ENCODE data around the gene ATAD2B. TPM values are rescaled to one million over a fixed set of nuclear protein-coding genes. Genes with fewer than 3 reads are reported as not detected.

ATAD2B gene
- total RNA-seq (2021) (27.9 and 28.5 TPM in 2 replicates), Bru-seq, nascent RNA (percentile 87 among the genes with signal in this experiment), BruChase-seq, experiment 1, labeled RNA remaining after a 2-hour chase (percentile 81 among the genes with signal in this experiment), BruChase-seq, experiment 2, labeled RNA remaining after a 6-hour chase (percentile 75 among the genes with signal in this experiment)
- long read RNA-seq, full-length matches to known transcripts, result 4 of 14 reads
- long read RNA-seq, partial matches to known transcripts, result 3 of 14 reads
- long read RNA-seq, other reads (novel, unspliced or antisense), result 7 of 14 reads

- Histone ChIP-seq H3K4me3 (ENCODE audit: low read depth, low read length, poor library complexity, severe bottlenecking) (peak within 1 kb of the TSS; percentile 99), H3K4me1 (ENCODE audit: insufficient read depth, low read length, poor library complexity, severe bottlenecking) (peaks cover 10% of the 10 kb centered on the region), H3K27me3 (replicated peaks; ENCODE audit: insufficient read depth, low read depth, low read length, poor library complexity) (no peaks in the 10 kb centered on the region), H3K9me3 (ENCODE audit: low read depth, low read length, poor library complexity, severe bottlenecking) (no peaks in the 10 kb centered on the region), H3K27ac (ENCODE audit: low read depth, low read length, poor library complexity, severe bottlenecking) (peak within 1 kb of the TSS; percentile 99), H3K36me3 (ENCODE audit: insufficient read depth, low read length, poor library complexity, severe bottlenecking) (no peaks in the 10 kb centered on the region)
- POLR2A ChIA-PET (ENCODE audit: low non-redundant PET), result interaction anchor here (0.5 to 1.2 kb wide), 8 partner anchors 13 to 433 kb away, joined by 3 to 13 read pairs (median 3); no protein-coding TSS in a partner anchor
- BruUV-seq (replicated peaks), result no TSS peak
- peak; percentile 97 for DNase-seq (ENCODE audit: low spot score)
- intact Hi-C loops (cut with micrococcal nuclease; ENCODE audit: unreplicated experiment), result loop anchor here (1.0 to 5.0 kb wide), 2 partner anchors 103 to 155 kb away; partner anchors contain the start of gene TP53I3
- no peak for TF ChIP-seq EZH2 (IDR thresholded peaks at IDR 0.05; ENCODE audit: borderline replicate concordance, low read depth, low read length, poor library complexity, severe bottlenecking)
- TF ChIP-seq CTCF (conservative IDR thresholded peaks at IDR 0.05; ENCODE audit: low read depth, low read length), result peak; percentile 77
- CTCF ChIA-PET, result interaction anchor here (0.6 to 1.7 kb wide), 11 partner anchors 15 to 713 kb away, joined by 3 to 10 read pairs (median 4); partner anchors contain the start of genes SF3B6 and TP53I3
Observed at GRCh38 chr2:23926750-23927571, at the start of gene ATAD2B. Gene ATAD2B, minus strand, starts transcription at chr2:23927123. Its CDS starts 353 bp downstream, at chr2:23926770.

- BruUV-seq (replicated peaks), result no TSS peak
- Histone ChIP-seq H3K27ac (ENCODE audit: low read depth, low read length, poor library complexity, severe bottlenecking) (no peak overlapping the region), H3K9me3 (ENCODE audit: low read depth, low read length, poor library complexity, severe bottlenecking) (no peaks in the 10 kb centered on the region), H3K4me3 (ENCODE audit: low read depth, low read length, poor library complexity, severe bottlenecking) (no peak overlapping the region), H3K27me3 (replicated peaks; ENCODE audit: insufficient read depth, low read depth, low read length, poor library complexity) (no peaks in the 10 kb centered on the region), H3K4me1 (ENCODE audit: insufficient read depth, low read length, poor library complexity, severe bottlenecking) (no peaks in the 10 kb centered on the region), H3K36me3 (ENCODE audit: insufficient read depth, low read length, poor library complexity, severe bottlenecking) (no peaks in the 10 kb centered on the region)
- ChIA-PET CTCF (no interaction called here), POLR2A (ENCODE audit: low non-redundant PET) (no interaction called here)
- intact Hi-C loops (cut with micrococcal nuclease; ENCODE audit: unreplicated experiment), result no loop called here
- no peak for TF ChIP-seq CTCF (conservative IDR thresholded peaks at IDR 0.05; ENCODE audit: low read depth, low read length)
- TF ChIP-seq EZH2 (IDR thresholded peaks at IDR 0.05; ENCODE audit: borderline replicate concordance, low read depth, low read length, poor library complexity, severe bottlenecking), result no peak
- no peak for DNase-seq (ENCODE audit: low spot score)
Observed at GRCh38 chr2:23967846-23968245, 40.9 kb upstream of the ATAD2B start.

- Histone ChIP-seq H3K4me3 (ENCODE audit: low read depth, low read length, poor library complexity, severe bottlenecking) (no peak overlapping the region), H3K36me3 (ENCODE audit: insufficient read depth, low read length, poor library complexity, severe bottlenecking) (peaks cover under 1% of the 10 kb centered on the region), H3K27ac (ENCODE audit: low read depth, low read length, poor library complexity, severe bottlenecking) (no peak overlapping the region), H3K4me1 (ENCODE audit: insufficient read depth, low read length, poor library complexity, severe bottlenecking) (no peaks in the 10 kb centered on the region), H3K9me3 (ENCODE audit: low read depth, low read length, poor library complexity, severe bottlenecking) (no peaks in the 10 kb centered on the region), H3K27me3 (replicated peaks; ENCODE audit: insufficient read depth, low read depth, low read length, poor library complexity) (no peaks in the 10 kb centered on the region)
- intact Hi-C loops (cut with micrococcal nuclease; ENCODE audit: unreplicated experiment), result no loop called here
- no TSS peak for BruUV-seq (replicated peaks)
- ChIA-PET CTCF (no interaction called here), POLR2A (ENCODE audit: low non-redundant PET) (no interaction called here)
- TF ChIP-seq EZH2 (IDR thresholded peaks at IDR 0.05; ENCODE audit: borderline replicate concordance, low read depth, low read length, poor library complexity, severe bottlenecking) (no peak), CTCF (conservative IDR thresholded peaks at IDR 0.05; ENCODE audit: low read depth, low read length) (no peak)
- no peak for DNase-seq (ENCODE audit: low spot score)
Observed at GRCh38 chr2:23954325-23955014, 27.5 kb upstream of the ATAD2B start.

Data from A673 (cell line).